OCI-LY1 (cell line): ENCODE data around the gene MATN3.

Experiments used
- H2AFZ ChIP-seq: fragments of 200-600 bp; sonication (generic), shearing (Covaris generic); 2 replicates; pipeline ENCODE4 v1.6.0; 2014; ENCODE audit warnings: antibody characterized with exemption, mild to moderate bottlenecking, low read length
- H3F3A ChIP-seq: fragments of 200-600 bp; sonication (generic), shearing (Covaris generic); 2 replicates; pipeline ENCODE4 v1.6.0; 2014; ENCODE audit warnings: mild to moderate bottlenecking, antibody characterized with exemption, low read length, moderate library complexity; ENCODE audit not compliant: insufficient read depth
- H3K27ac ChIP-seq: fragments of 200-600 bp; sonication (generic); 2 replicates; pipeline ENCODE4 v1.5.1; 2014; ENCODE audit warnings: low read length, mixed run types, mild to moderate bottlenecking, low read depth; ENCODE audit not compliant: poor library complexity, severe bottlenecking
- H3K27me3 ChIP-seq: fragments of 200-600 bp; sonication (generic); 2 replicates; pipeline ENCODE4 v1.6.0; 2014; ENCODE audit warnings: antibody characterized with exemption, mild to moderate bottlenecking, low read length, moderate library complexity; ENCODE audit not compliant: insufficient read depth
- H3K36me3 ChIP-seq: fragments of 200-600 bp; sonication (generic); 2 replicates; pipeline ENCODE4 v1.6.1; 2014; ENCODE audit warnings: mild to moderate bottlenecking, antibody characterized with exemption, low read length, moderate library complexity, mixed read lengths; ENCODE audit not compliant: insufficient read depth
- H3K4me1 ChIP-seq: fragments of 200-600 bp; sonication (generic); 2 replicates; pipeline ENCODE4 v1.5.1; 2014; ENCODE audit warnings: mild to moderate bottlenecking, low read length, moderate library complexity; ENCODE audit not compliant: insufficient read depth, severe bottlenecking
- H3K4me2 ChIP-seq: fragments of 200-600 bp; sonication (generic), shearing (Covaris generic); 2 replicates; pipeline ENCODE4 v1.6.1; 2014; ENCODE audit warnings: low read length
- H3K4me3 ChIP-seq: fragments of 200-600 bp; sonication (generic); 2 replicates; pipeline ENCODE4 v1.5.1; 2014; ENCODE audit warnings: low read length, low read depth, mild to moderate bottlenecking, mixed read lengths; ENCODE audit not compliant: poor library complexity, severe bottlenecking
- H3K79me2 ChIP-seq: fragments of 200-600 bp; shearing (Covaris generic); 2 replicates; pipeline ENCODE4 v1.6.1; 2016; ENCODE audit warnings: mixed run types, low read length, mixed read lengths; ENCODE audit not compliant: insufficient read depth
- H3K9ac ChIP-seq: fragments of 200-600 bp; sonication (generic), shearing (Covaris generic); 2 replicates; pipeline ENCODE4 v1.6.1; 2014; ENCODE audit warnings: mild to moderate bottlenecking, low read length, mixed read lengths
- H3K9me2 ChIP-seq: fragments of 200-600 bp; sonication (generic), shearing (Covaris generic); 2 replicates; pipeline ENCODE4 v1.6.1; 2014; ENCODE audit warnings: low read depth, mild to moderate bottlenecking, low read length, mixed read lengths
- H3K9me3 ChIP-seq: fragments of 200-600 bp; shearing (Covaris generic); 2 replicates; pipeline ENCODE4 v1.6.1; 2014; ENCODE audit warnings: low read length, mixed read lengths
- H4K20me1 ChIP-seq: fragments of 200-600 bp; sonication (generic), shearing (Covaris generic); 2 replicates; pipeline ENCODE4 v1.6.0; 2016; ENCODE audit warnings: mild to moderate bottlenecking, low read length; ENCODE audit not compliant: insufficient read depth
- CTCF ChIP-seq: fragments of 200-600 bp; sonication (generic), shearing (Covaris generic); IDR thresholded peaks from 2 replicates; pipeline ENCODE4 v1.5.1; 2017; ENCODE audit warnings: mild to moderate bottlenecking, antibody characterized with exemption, low read length, moderate library complexity, mixed read lengths
- EZH2 ChIP-seq: fragments of 200-600 bp; sonication (generic), shearing (Covaris generic); IDR thresholded peaks from 2 replicates; pipeline ENCODE4 v1.8.0; 2017; ENCODE audit warnings: borderline replicate concordance, mixed run types, mild to moderate bottlenecking, antibody characterized with exemption, low read length, moderate library complexity, mixed read lengths

MATN3 gene

DNA sequence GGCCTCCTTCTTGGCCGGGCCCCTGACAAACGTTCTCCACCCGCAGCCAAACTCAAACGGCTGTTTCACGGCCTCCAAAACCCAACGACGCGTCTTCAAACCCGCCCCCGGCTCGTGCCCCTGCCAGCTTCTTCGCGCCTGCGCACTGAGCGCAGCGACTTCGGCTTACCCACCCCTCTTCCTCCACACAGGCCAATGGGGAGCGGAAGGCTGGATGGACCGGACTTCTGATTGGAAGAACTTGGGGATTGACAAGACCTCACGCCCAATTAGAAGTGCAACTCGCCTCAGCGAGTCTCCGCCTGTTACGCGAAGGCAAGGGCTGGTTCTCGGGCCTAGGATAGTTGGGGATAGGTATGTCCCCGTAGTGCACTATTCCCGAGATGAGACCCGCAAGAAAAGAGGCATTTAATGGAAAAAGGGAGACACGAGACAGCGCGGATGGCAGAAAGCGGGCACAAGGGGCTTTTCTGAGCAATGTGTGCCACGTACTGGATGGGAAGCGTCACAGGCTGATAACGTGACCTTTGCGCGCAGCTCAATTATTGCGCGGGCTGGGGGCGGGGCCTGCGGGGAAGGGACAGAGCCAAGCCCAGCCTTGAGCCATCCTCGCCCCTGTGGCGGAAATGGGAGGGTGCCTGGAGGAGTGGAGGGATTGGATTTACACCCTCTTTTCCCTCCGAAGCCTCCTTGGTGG, 39.2 kb upstream of the MATN3 start, which contains the start of gene LAPTM4A:
Gene LAPTM4A, minus strand, starts transcription at position 97 of the 697 bp plus-strand sequence. CDS start 108 bp downstream, outside the sequence.
- Histone ChIP-seq H3K4me1 (peaks cover 31% of the 10 kb centered on the region), H2AFZ (peak within 1 kb of the TSS; percentile 70), H3K9ac (peak within 1 kb of the TSS; percentile 69), H3K9me3 (no peaks in the 10 kb centered on the region), H3K9me2 (no peaks in the 10 kb centered on the region), H3K79me2 (peaks cover 36% of the 10 kb centered on the region), H3K27me3 (no peaks in the 10 kb centered on the region), H3K36me3 (no peaks in the 10 kb centered on the region), H4K20me1 (no peaks in the 10 kb centered on the region), H3K4me2 (peak within 1 kb of the TSS; percentile 90), H3K27ac (peak within 1 kb of the TSS; percentile 67), H3K4me3 (peak within 1 kb of the TSS; percentile 71), H3F3A (no peaks in the 10 kb centered on the region)
- TF ChIP-seq CTCF = no peak
- TF ChIP-seq EZH2 = no peak

- no peaks in the 10 kb centered on the region for H3K36me3 ChIP-seq
- peak overlapping the region; percentile 90 for H3K4me2 ChIP-seq
- H4K20me1 ChIP-seq = no peaks in the 10 kb centered on the region
- H3K27me3 ChIP-seq = no peaks in the 10 kb centered on the region
- no peak overlapping the region for H2AFZ ChIP-seq
- peak overlapping the region; percentile 67 for H3K27ac ChIP-seq
- TF ChIP-seq EZH2 = no peak
- peak; percentile 47 for TF ChIP-seq CTCF
- peak overlapping the region; percentile 69 for H3K9ac ChIP-seq
- peaks cover 31% of the 10 kb centered on the region for H3K4me1 ChIP-seq
- H3K9me2 ChIP-seq = no peaks in the 10 kb centered on the region
- no peaks in the 10 kb centered on the region for H3F3A ChIP-seq
- H3K9me3 ChIP-seq = no peaks in the 10 kb centered on the region
- peaks cover 36% of the 10 kb centered on the region for H3K79me2 ChIP-seq
- peak overlapping the region; percentile 71 for H3K4me3 ChIP-seq
These were observed 38.4 kb upstream of the MATN3 start for GRCh38 chr2:20050646-20051531.

GRCh38 chr2:20050104-20050645, 37.7 kb upstream of the MATN3 start:
- H4K20me1 ChIP-seq = no peaks in the 10 kb centered on the region
- no peaks in the 10 kb centered on the region for H3K36me3 ChIP-seq
- H2AFZ ChIP-seq = no peak overlapping the region
- no peaks in the 10 kb centered on the region for H3K9me2 ChIP-seq
- H3K27ac ChIP-seq = peak overlapping the region; percentile 67
- H3K4me1 ChIP-seq = peaks cover 31% of the 10 kb centered on the region
- H3F3A ChIP-seq = no peaks in the 10 kb centered on the region
- no peak for TF ChIP-seq EZH2
- TF ChIP-seq CTCF = no peak
- no peaks in the 10 kb centered on the region for H3K27me3 ChIP-seq
- no peaks in the 10 kb centered on the region for H3K9me3 ChIP-seq
- peak overlapping the region; percentile 90 for H3K4me2 ChIP-seq
- H3K4me3 ChIP-seq = peak overlapping the region; percentile 71
- peaks cover 43% of the 10 kb centered on the region for H3K79me2 ChIP-seq
- peak overlapping the region; percentile 69 for H3K9ac ChIP-seq
